GM19239 (cell line): Measurements from ENCODE around the gene RIPOR3.
"Not testable (repeated sequence)": the region's sequence is repeated elsewhere in the genome, so short reads cannot be mapped to it uniquely, and the experiment has no call there.

Experiments
- DNase-seq: peaks from one replicate; pipeline ENCODE4 v3.0.0; 2011; ENCODE audit warnings: low spot score; ENCODE audit not compliant: insufficient read length
- FAIRE-seq: peaks from 2 replicates; lab custom pipeline; 2011; peaks lifted over from hg19 to GRCh38; lab: Jason Lieb, UNC

RIPOR3 gene

GRCh38 chr20:50724851-50725723, 33.7 kb upstream of the RIPOR3 start:
- no peak for DNase-seq
- FAIRE-seq: no peak

GRCh38 chr20:50724112-50724725, 32.9 kb upstream of the RIPOR3 start:
- no peak for FAIRE-seq
- DNase-seq: no peak

- DNase-seq: no peak
- no peak for FAIRE-seq
Observed at GRCh38 chr20:50723672-50724071, 32.3 kb upstream of the RIPOR3 start.

GRCh38 chr20:50722424-50723155, 31.2 kb upstream of the RIPOR3 start:
- DNase-seq: no peak
- FAIRE-seq: no peak

GRCh38 chr20:50721881-50722281, 30.5 kb upstream of the RIPOR3 start:
- FAIRE-seq: no peak
- no peak for DNase-seq

DNA sequence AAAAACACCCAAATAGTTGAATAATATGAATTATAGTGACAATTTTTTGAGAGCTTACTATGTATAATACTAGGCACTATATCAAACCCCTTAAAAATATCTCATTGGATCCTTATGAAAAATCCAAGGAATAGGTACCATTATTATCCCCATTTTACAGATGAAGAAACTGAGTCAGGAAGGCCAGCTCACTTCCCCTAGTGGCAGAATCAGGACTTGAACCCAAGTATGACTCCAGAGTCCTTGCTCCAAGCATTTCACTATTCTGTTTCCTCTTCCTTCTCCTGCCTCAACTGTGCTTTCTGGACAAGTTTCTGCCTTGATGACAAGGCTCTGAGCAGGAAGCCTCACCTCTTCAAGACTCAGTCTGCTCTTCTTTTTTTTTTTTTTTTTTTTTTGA, 29.2 kb upstream of the RIPOR3 start:
- FAIRE-seq (no peak), DNase-seq (no peak)

DNA sequence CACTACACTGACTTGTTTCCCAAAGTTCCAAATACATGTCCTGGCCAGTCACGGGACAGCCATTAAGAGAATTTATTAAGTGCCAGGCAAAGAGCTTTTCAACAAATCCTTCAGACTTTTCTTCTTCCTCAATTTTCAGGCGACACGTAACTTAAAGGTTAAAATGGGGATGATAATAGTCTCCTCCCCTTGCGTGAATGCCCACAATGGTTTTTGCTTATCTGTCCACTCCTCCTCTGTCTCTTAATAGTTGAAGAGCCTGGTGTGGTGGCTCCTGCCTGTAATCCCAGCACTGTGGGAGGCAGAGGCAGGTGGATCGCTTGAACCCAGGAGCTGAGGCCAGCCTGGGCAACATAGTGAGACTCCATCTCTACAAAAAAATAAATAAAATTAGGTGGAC, 28.7 kb upstream of the RIPOR3 start:
- no peak for DNase-seq
- FAIRE-seq: no peak

DNA sequence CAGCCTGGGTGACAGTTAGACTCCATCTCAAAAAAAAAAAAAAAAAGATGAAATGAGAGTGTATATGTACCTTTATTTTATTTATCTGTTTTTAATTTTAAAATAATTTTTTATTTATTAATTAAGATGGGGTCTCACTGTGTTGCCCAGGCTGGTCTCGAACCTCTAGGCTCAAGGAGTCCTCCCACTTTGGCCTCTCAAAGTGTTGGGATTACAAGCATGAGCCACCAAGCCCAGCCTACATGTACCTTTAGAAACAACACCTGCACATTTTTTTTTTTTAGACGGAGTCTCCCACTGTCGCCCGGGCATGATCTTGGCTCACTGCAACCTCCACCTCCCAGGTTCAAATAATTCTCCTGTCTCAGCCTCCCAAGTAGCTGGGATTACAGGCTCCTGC, 28.0 kb upstream of the RIPOR3 start:
- DNase-seq (no peak), FAIRE-seq (no peak)

GRCh38 chr20:50717974-50718761, 26.8 kb upstream of the RIPOR3 start:
- FAIRE-seq (no peak), DNase-seq (no peak)

- no peak for DNase-seq
- no peak for FAIRE-seq
Observed at GRCh38 chr20:50717312-50717711, 26.0 kb upstream of the RIPOR3 start.

DNA sequence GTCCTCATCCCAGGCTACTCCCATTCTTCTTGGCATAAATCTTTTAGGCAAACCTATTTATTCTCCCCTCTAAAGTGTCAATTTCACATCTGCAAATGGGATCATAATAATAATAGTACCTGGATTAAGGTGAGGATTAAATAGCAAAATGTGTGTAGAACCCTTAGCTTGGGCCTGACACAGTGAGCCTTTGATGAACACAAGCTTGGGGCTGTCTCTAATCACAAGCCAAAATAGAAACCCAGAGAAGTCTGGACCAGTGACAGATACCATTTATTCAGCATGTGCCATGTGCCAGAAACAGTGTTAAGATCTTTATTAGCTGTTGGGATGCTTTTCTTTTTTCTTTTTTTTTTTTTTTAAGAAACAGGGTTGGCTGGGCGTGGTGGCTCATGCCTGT, 25.2 kb upstream of the RIPOR3 start:
- DNase-seq (no peak), FAIRE-seq (no peak)

- FAIRE-seq (no peak), DNase-seq (no peak)
Observed at GRCh38 chr20:50715694-50716093, 24.4 kb upstream of the RIPOR3 start.

DNA sequence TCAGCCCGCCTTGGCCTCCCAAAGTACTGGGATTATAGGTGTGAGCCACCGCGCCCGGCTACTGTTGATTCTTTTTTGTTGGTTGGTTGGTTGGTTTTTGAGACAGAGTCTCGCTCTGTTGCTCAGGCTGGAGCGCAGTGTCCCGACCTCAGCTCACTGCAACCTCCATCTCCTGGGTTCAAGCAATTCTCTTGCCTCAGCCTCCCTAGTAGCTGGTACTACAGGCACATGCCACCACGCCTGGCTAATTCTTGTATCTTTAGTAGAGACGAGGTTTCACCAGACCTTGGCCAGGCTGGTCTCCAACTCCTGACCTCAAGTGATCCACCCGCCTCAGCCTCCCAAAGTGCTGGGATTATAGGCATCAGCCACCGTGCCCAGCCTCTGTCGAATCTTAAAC, 23.1 kb upstream of the RIPOR3 start:
- FAIRE-seq, DNase-seq: not testable (repeated sequence)

- DNase-seq (no peak), FAIRE-seq (no peak)
Observed at GRCh38 chr20:50713657-50714101, 22.3 kb upstream of the RIPOR3 start.

DNA sequence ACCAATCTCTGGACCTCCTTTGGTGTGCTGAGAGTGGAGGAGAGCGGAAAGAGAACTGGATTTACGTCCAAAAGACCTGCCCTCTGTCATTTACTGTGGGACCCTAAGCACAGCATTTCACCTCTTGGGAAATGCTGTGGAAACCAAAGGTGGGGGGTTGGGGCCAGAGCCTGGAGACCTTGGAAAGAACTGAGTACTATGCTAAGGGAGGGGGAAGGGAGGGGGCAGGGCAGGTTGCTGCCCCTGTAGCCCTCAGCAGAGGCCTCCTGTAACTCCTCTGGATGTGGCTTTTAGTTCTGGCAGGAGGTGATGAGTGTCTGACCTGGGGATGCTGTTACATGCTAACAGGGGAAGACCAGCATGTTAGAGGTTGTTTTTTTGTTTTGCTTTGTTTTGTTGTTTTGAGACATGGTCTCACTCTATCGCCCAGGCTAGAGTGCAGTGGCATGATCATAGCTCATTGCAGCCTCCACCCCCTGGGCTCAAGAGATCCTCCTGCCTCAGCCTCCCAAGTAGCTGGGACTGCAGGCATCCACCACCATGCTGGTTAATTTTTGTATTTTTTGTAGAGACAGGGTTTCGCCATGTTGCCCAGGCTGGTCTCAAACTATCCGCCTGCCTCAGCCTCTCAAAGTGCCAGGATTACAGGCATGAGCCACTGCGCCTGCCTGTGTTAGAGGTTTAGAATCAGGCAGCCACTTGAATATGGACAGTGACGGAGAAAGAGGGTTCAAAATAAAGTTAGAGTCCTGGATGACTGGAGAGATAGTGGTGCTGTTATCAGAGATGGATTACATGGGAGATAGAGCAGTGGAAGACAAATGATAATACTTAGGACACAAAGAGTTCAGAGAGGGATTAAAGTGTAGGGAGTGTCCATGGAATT, 21.7 kb upstream of the RIPOR3 start:
- DNase-seq (no peak), FAIRE-seq (no peak)

- no peak for DNase-seq
- no peak for FAIRE-seq
Observed at GRCh38 chr20:50711113-50711825, 19.9 kb upstream of the RIPOR3 start.

DNA sequence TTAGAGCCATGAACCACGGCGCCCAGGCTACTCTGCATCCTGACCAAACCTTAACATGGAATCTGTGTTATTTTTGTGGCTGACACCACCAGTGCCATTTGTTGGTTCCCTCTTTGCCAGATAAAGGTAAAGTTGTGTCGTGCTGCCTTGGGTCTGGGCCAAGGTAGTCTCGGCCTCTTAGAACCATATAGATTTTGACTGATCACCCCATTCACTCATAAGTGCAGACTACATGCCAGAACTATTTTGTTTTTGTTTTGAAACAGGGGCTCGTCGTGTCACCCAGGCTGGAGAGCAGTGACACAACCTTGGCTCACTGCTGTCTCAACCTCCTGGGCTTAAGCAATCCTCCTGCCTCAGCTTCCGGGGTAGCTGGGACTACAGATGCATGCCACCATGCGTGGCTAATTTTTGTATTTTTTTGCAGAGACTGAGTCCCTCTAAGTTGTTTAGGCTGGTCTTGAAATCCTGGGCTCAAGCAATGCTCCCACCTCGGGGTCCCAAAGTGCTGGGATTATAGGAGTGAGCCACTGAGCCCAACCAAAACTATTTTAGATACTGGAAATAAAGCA, 19.2 kb upstream of the RIPOR3 start:
- DNase-seq (no peak), FAIRE-seq (no peak)

GRCh38 chr20:50709636-50709973, 18.3 kb upstream of the RIPOR3 start:
- DNase-seq (no peak), FAIRE-seq (no peak)
